GM12865 (cell line): ENCODE measurements around the gene RABGAP1.

Source experiments
- DNase-seq: peaks from one replicate; pipeline ENCODE4 v3.0.0; 2010; ENCODE audit warnings: low read depth
- H3K4me3 ChIP-seq: 2 replicates; pipeline ENCODE4 v1.5.1; 2011; ENCODE audit warnings: mild to moderate bottlenecking, low read depth, low read length, control low read depth
- CTCF ChIP-seq: IDR thresholded peaks from 2 replicates; pipeline ENCODE4 v1.5.1; 2011; ENCODE audit warnings: low read length, control low read depth, low read depth, inconsistent platforms; ENCODE audit not compliant: insufficient read depth; ENCODE audit errors: missing control alignments

Gene RABGAP1

GRCh38 chr9:123053711-123054110 is 112.9 kb downstream of the RABGAP1 start:
- no peak for TF ChIP-seq CTCF
- no peak for DNase-seq
- no peak overlapping the region for H3K4me3 ChIP-seq

GRCh38 chr9:123058834-123059233 is 118.0 kb downstream of the RABGAP1 start:
- no peak for TF ChIP-seq CTCF
- DNase-seq = no peak
- no peak overlapping the region for H3K4me3 ChIP-seq

- TF ChIP-seq CTCF = no peak
- DNase-seq = no peak
- no peak overlapping the region for H3K4me3 ChIP-seq
These were observed 118.8 kb downstream of the RABGAP1 start for GRCh38 chr9:123059472-123060220.

GRCh38 chr9:123061216-123061615 is 120.4 kb downstream of the RABGAP1 start:
- no peak for TF ChIP-seq CTCF
- H3K4me3 ChIP-seq = no peak overlapping the region
- DNase-seq = no peak

- no peak for DNase-seq
- no peak for TF ChIP-seq CTCF
These were observed 121.7 kb downstream of the RABGAP1 start for GRCh38 chr9:123062351-123063176.

GRCh38 chr9:123063177-123063598 is 122.4 kb downstream of the RABGAP1 start:
- no peak for DNase-seq
- H3K4me3 ChIP-seq = no peak overlapping the region
- TF ChIP-seq CTCF = no peak

More at GRCh38 chr9:123062351-123063176, 121.7 kb downstream of the RABGAP1 start:
- H3K4me3 ChIP-seq = no peak overlapping the region
